Stimulated activated CD8-positive, alpha-beta memory T cell treated with anti-CD3 and anti-CD28 coated beads, Interleukin-15, amount 100 ng/mL, for 4 hours (primary cell): ENCODE results near the gene MEGF9.

ENCODE experiments used
- DNase-seq, 2 donors: peaks; one replicate each; pipeline ENCODE4 v3.0.0-alpha.2; 2020; ENCODE audit warnings: low read depth in 2 of 2

The MEGF9 gene

DNA sequence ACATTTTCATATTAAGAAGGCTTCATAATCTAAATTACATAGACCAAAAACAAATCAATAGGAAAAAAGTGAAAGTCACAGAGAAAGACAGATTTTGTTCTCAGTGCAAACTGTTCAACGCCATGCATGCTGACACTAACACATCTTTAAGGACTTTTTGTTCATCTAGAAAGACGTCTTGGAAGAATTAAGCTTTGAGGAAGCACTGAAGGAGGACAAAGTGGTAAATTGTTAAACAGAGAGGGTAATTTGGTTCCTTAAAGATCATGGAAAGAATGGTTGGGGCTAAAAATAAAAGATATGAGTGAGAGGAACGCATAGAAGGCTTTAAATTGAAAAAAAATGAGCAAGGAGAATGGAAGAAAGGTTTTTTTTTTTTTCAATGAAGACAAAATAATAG is 9.1 kb downstream of the MEGF9 start:
- DNase-seq = no peak

DNA sequence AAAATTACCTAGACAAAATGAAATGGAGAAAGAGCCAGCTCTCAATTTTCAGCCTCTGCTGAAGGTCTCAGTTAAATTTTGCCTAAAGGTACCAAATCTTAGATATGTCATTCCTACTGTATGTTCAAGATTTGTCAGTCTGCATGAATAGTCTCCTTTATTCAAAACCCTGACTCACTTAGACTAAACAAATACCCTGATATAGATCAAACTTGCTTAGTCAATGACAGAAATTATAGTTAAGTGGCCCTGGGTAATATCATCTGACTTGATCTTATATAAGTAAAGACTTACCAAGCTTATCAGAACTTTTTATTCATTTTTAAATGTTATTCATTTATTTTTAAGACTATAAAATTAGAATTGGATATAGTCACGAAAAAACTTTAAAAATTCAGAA is 12.2 kb downstream of the MEGF9 start:
- DNase-seq = no peak

DNA sequence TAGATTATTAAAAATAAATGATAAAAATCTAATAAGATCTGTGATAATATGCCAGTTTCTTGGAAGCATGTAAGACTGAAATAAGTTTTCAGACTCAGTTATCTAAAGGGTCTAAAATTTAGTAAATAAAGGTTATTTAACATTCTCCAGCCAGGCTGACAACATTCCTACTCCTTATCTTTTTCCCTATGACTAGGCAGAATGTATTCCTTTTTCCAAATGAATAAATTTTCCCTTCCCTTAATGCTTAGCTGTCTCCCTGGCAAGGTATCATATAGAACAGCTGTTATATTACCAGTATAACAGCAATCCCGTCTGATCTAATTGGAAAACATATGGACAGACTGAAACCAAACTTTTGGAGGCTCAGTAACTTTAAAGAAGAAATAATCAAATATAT is 13.0 kb downstream of the MEGF9 start:
- no peak for DNase-seq

DNA sequence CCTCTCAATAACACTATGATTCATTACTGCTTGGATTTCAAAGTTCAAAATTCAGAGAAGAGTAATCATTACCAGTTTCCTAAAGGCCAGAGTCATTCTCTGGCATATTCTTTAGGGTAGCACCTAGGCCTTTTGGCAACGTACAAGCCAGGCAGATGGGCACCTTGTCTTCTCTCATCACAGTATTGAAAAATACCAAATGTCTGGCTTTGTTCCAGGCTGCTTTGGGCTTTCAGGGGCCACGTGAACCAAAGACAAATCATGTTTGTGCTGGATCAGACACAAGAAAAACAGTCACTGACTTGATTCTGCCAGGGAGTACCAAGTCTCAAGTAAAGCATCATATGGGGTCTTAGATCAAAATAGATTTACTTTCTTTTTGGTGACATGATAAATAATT is 15.5 kb downstream of the MEGF9 start:
- no peak for DNase-seq

DNA sequence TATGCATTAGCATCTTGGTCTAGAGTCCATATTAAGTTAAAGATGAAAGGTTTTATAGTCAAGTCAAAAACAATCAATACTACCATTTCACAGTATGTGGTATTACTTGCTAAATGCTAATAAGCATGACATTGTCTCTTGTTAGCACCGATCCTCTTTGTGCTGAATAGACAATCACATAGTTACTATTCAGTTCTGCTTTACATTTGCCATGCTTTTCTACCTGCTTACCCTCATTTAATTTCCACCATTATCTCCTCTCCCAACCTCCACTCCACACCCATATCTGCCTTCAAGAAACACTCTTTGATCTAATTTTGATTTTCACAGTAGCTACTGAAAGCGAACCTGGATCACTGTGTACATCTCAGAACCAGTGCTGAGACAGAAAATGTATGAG is 16.8 kb downstream of the MEGF9 start:
- no peak for DNase-seq

DNA sequence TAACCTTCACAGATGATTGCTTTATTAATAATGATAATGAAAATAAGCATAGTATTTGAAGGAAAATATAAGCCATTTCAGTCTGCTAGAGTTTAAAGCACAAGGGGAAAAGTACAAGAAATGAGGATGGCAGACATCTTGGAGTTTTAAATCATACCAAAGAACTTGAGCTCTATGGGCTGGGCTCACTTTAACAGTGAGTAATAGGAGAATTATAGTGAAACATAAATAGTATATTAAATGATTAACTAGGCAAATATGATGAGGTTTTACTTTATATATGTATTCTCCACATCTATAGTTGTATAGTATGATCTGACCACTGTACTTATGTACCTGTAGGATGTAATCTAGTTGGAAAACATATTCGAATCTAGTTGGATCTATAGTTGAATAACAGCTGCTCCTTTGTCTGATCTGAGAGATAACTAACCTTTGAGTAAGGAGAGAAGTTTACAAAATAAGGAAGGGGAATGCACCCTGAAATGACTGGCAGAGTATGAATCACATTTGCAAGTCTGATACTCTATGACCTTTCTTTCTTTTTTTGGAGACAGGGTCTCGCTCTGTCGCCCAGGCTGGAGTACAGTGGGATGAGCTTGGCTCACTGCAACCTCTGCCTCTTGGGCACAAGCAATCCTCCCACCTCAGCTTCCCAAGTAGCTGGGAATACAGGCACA is 17.6 kb downstream of the MEGF9 start:
- DNase-seq = no peak

DNA sequence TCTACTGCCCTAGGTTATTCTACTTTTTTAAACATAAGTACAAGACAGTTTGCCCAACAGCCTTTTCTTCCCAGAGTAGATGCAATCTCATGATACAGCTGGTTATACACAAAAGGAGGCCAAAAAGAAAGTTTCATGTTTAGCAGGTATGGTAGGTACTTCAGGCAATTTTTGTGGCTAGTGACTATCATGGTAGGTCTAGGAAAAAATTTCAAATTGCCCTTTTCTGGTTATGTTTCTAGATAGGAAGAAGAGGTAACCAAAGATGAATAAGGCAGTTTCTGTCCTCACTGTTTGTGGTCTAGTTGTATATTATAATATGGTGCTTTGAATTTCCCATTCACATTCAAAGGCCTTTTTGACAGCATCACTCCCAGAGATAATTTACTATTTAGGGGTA is 19.7 kb downstream of the MEGF9 start:
- no peak for DNase-seq

DNA sequence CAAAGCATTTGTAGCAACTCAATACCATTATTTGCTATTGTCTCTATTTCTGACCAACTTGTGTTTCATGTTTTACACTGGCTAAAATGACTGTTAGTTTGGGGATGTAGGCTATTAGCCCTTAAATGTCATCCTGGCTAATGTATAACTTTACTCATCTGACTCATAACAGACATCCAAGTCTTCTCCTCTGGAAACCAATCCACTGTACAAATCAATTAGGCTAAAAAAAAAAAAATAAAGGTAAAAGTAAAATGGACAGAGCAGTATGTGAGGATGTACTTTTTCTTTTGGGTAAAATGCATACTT is 20.6 kb downstream of the MEGF9 start:
- no peak for DNase-seq

DNA sequence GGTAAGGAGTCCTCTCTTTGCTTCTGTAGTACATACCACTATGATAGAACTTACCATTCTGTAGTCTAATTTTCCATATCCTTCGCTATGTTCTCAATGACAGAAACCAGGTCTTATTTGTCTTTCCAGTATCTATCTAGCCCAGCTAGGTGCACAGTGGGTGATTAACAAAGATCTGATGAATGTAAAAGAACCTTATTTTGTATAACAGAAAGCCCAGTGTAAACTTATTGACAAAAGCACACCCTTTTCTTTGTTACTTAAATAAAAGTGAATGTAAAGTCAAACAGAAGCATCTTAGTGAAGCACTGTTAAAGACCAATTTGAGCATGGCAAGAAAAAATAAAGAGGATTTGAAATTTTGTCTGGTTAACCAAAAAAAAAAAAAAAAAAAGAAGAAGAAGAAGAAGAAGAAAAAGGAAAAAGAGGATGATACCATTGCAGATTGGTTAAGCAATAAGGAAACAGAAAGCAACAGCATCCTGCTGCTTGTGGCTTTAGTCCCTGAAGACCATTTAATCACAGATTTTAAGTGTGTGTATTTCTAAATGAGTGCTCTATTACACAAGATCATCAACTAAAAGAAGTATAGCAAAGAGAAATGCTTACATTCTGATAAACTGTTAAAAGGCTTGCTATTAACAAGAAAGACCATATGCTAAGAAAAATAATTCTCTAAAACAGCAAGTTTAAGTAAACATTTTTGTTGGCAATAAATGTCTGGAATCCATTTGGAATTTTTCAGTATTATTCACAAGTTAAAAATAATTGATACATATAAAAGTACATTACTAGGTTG is 21.2 kb downstream of the MEGF9 start:
- no peak for DNase-seq

DNA sequence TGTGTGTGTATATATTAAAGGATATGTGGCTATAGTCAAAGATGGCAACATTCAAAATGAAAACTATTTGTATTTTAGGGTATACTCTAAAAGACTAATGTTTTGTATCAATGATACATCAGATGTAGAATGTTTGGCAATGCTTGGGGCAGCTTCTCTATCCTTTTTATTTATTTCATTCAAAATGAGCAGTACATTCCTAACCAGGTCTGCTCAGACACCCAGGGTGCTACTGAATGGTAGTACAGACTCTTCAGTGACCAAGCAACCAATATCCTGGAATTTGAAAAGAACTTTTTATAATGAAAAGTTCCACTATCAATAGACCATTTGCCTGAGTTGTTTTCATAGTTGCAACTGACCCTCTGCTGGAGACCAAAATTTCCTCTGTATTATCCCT is 23.9 kb downstream of the MEGF9 start:
- DNase-seq = no peak

DNA sequence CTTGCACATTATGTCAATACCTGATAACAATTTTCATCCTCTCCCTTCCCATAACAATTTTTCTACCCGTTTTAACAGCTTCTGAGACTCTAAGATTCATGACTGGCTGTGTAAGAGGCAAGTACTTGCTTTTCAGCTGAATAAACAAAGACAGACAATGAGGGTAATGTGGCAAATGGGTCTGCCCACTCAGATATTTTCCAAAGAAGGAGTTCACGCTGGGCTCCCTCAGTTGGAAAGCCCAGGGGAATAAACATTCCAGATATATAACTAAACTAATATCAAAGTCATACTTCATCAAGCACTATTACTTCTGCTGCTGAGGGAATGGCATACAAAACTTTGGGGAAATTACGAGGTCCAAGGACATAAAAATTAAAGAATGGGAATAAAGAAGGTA is 24.4 kb downstream of the MEGF9 start:
- DNase-seq = no peak

DNA sequence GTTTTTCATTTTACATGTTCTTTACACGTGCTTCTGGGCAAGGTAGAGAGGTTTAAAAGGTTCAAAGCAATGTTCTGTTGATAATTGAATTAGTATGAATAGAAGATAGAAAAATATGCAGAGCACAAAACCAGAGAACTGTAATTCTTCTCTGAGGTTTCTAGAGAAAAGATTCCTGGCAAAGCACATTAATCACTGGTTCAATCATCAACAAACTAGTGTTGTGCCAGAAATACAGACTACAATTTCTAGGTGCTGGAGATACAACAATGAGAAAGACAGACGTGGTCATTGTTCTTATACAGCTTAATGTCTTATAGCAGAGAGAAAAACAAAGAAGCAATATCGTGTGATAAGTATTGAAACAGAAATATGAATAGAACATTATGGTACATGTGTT is 25.5 kb downstream of the MEGF9 start:
- no peak for DNase-seq

DNA sequence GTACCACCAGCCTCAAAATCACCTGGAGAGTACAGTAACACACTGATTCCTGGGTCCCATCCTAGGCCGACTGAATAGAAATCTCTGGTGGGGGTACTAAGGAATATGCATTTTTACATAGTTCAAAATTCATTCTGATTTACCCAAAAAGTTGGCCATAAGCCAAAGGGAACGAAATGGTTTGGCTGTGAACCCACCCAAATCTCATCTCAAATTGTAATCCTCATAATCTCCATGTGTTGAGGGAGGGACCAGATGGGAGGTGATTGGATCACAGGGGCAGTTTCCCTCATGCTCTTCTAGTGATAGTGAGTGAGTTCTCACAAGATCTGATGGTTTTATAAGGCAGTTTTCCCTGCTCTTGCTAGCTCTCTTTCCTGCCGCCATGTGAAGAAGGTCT is 31.1 kb downstream of the MEGF9 start:
- no peak for DNase-seq

DNA sequence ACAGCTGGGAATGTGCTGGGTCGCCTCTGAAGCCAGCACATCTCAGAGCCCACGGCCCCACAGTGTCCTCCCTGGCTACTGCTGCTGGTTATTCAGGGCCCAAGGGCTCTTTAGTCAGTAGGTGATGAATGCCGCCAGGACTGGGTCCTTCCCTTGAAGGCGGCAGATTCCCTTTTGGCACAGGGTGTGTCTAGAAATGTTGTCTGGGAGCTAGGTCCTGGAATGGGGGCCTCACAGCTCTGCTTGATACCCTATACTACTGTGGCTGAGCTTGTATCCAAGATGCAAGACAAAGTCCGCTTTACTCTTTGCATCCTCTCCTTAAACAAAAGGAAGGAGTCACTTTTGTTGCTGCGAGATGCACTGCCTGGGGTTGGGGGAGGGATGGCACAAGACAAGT is 33.1 kb downstream of the MEGF9 start:
- DNase-seq = no peak

DNA sequence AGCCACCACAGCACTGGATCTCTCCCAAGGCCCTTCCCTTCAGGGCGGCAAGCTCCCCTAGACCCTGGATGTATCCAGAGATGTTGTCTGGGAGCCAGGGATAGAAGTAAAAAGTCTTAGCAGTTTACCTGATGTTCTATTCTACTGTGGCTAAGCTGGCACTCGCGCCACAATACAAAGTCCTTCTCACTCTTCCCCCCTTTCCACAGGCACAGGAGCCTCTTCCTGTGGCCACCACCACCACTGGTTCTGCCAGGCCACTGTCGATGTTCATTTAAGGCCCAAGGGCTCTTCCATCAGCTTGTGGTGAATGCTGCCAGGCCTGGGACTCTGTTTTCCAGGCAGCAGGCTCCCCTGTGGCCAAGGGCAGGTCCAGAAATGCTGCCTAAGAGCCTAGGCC is 33.7 kb downstream of the MEGF9 start:
- DNase-seq = no peak

DNA sequence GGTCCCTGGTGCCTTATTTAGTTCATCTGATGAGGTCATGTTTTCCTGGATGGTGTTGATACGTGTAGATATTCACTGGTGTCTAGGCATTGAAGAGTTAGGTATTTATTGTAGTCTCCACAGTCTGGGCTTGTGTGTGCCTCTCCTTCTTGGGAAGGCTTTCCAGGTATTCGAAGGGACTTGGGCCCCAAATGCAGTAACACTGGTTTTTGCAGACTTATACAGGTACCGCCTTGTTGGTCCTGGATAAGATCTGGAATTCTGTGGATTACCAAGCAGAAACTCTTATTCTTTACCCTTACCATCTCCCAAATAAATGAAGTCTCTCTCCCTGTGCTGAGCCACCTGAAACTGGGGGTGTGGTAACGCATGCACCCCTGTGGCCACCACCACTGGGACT is 34.1 kb downstream of the MEGF9 start:
- no peak for DNase-seq

DNA sequence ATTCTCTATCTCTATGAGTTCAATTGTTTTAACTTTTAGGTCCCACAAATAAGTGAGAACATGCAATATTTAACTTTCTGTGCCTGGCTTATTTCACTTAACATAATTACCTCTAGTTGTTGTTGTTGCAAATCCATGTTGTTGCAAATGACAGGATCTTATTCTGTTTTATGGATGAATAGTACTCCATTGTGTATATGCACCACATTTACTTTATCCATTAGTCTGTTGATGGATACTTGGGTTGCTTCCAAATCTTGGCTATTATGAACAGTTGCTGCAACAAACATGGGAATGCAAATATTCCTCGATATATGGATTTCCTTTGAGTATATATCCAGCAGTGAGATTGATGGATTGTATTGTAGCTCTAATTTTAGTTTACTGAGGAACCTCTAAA is 36.3 kb downstream of the MEGF9 start:
- DNase-seq = no peak

DNA sequence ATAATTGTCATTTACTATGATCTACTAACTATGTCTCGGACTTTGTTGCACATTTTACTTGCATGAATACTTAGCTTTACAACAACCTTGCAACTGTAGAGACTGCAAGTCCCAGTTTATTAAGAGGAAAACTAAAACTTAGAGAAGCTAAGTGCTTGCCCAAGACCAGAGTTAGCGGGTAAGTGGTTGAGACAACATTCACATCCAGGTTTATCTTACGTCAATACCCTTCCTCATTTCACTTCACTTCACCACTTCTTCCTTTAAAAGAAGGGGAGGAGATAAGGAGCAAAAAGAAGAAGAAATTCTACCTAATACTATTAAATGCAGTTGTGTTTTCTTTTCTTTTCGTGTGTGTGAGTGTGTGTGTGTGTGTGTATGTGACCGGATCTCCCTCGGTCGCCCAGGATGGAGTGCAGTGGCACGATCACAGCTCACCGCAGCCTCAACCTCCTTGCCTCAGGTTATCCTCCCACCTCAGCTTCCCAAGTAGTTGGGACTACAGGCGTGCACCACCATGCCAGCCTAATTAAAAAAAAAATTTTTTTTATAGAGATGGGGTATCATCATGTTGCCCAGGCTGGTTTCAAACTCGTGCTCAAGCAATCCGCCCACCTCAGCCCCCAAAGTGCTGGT is 37.4 kb downstream of the MEGF9 start:
- DNase-seq = no peak

DNA sequence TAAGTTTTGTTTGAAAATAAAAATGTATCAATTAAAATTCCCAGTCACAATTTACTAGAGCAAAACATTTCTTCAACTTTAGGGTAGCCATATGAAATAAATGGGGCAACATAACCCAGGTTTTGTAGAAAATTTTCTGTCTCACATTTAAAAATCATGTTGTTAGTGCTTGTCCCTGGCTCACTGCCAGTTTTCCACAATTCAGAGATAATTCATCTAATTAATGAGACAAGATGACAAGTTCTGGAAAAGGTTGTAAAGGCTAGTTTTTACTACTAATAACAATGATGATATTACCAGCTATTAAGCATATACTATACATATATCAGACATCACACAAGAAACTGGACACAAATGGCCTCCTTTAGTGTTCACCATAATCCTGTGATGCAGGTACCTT is 45.9 kb downstream of the MEGF9 start:
- DNase-seq = no peak

DNA sequence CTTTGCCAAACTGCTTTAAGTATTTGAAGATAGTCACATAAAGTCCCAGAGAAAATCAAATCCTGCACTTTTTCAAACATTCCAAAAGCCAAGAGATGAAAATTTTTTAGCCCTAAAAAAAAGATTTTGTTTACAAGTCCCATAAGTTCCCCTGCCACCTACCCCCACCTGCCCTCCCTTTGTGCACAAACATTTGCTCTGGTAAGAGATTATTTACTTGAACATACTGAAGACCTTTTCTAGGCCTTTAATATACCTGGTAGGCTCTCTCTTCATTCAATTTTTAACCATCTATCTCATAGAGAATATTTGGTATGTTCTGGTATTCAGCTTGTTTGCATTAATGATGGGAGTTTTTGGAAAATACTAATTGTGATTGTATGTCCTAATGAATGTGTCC is 50.3 kb downstream of the MEGF9 start:
- no peak for DNase-seq

DNA sequence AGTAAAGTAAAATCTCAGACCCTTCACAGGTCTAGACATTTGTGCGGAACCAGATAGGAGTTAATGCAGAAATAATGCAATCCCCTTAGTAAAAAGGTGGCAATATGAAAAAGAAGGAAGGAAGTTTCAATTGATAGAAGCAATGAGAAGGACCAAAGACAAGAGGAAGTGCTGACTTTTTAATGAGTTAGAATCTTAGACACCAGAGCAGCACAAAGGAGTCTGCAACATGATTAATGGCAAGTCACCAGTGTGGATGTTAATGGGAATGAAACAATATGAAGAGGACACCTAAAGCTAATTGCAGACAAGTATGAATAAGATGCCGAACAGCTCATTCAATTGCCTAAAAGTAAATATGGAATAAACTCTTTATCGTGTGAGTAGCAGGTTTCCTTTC is 50.9 kb downstream of the MEGF9 start:
- no peak for DNase-seq

DNA sequence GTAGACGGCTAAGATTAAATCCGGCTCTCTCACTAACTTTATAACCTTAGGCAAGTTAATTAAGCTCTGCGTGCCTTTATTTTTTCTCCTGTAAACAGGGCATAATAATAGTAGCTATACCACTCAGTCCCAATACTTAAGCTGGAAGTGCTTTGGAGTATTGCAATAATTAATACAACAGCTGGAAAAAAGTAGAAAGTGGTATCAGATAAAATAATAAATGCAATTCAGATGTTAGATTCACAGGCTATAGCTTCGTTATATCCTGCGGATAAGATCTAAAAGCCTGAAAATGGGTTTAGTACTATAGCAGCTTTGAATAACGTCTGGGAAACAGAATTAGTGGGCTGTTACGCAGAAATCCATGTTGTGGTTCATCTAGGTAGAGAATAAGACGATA is 51.8 kb downstream of the MEGF9 start:
- no peak for DNase-seq

DNA sequence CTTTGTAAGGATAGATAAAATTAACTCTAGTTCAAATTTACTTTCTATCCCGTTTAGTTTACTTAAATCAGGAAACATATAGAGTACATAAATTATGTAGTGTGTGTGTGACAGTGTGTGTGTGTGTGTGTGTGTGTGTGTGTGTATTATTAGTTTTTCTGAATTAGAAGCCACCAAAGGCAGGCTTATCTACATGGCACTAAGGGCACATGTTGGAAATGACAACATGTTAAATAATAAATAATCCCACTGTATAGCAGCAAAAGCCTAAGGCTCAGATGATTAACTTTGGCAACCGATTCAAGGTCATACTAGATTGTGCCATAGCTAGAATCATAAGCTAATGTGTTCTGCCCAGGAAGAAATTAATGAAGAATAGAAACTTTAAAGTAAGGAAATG is 54.6 kb downstream of the MEGF9 start:
- DNase-seq = no peak

DNA sequence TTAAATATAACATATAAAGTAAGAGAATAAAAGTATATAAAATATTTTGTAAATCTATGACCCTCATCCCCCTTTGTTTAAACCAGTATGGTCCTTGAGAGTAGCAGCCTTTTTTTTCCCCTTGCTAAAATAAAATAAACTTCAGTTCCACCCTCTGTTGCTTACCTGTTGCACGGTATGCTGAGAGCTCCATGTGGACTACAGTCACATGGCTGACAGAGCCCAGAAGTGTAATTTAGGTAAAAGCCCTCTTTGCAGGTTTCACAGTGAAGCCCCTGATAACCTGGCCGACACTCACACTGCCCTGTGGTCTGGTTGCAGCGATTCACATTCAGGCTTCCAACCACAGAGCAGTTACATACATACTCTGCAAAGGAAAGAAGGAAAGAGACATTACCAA is 55.1 kb downstream of the MEGF9 start:
- DNase-seq = no peak
